GM23338 (cell line): ENCODE data around the gene PARVA. TPM values are rescaled to one million over a fixed set of nuclear protein-coding genes. Genes with fewer than 3 reads are reported as not detected.

ENCODE experiments used
- ATAC-seq: fragments of 200-7000 bp; cut with Tn5 transposase; 3 replicates; pipeline ENCODE4 v1.9.1; 2020
- DNase-seq: peaks from one replicate; pipeline ENCODE4 v3.0.0-alpha.2; 2015; ENCODE audit warnings: low spot score
- H2AFZ ChIP-seq: fragments of 200-600 bp; sonication (generic); 2 replicates; pipeline ENCODE4 v1.8.0; 2016; ENCODE audit warnings: antibody characterized with exemption, mild to moderate bottlenecking, moderate library complexity
- H3F3A ChIP-seq: fragments of 200-600 bp; sonication (generic); replicated peaks from 2 replicates; pipeline ENCODE4 v1.8.0; 2017; ENCODE audit warnings: antibody characterized with exemption, mixed run types, low read depth
- H3K27ac ChIP-seq: fragments of 200-600 bp; sonication (generic); 2 replicates; pipeline ENCODE4 v1.6.1; 2016; ENCODE audit warnings: low read depth
- H3K27me3 ChIP-seq: fragments of 200-600 bp; sonication (generic); 2 replicates; pipeline ENCODE4 v1.8.0; 2016; ENCODE audit warnings: mild to moderate bottlenecking, mixed run types, moderate library complexity; ENCODE audit not compliant: insufficient read depth
- H3K36me3 ChIP-seq: fragments of 200-600 bp; sonication (generic); 2 replicates; pipeline ENCODE4 v1.8.0; 2016; ENCODE audit warnings: mild to moderate bottlenecking; ENCODE audit not compliant: insufficient read depth
- H3K4me1 ChIP-seq: fragments of 200-600 bp; sonication (generic); 2 replicates; pipeline ENCODE4 v1.8.0; 2016; ENCODE audit warnings: mild to moderate bottlenecking, moderate library complexity; ENCODE audit not compliant: insufficient read depth
- H3K4me2 ChIP-seq: fragments of 200-600 bp; sonication (generic); 2 replicates; pipeline ENCODE4 v1.7.1; 2017; ENCODE audit warnings: mixed run types
- H3K4me3 ChIP-seq: fragments of 200-600 bp; sonication (generic); 2 replicates; pipeline ENCODE4 v1.6.1; 2016; ENCODE audit warnings: mixed run types
- H3K79me2 ChIP-seq: fragments of 200-600 bp; sonication (generic); replicated peaks from 2 replicates; pipeline ENCODE4 v1.8.0; 2017; ENCODE audit warnings: mild to moderate bottlenecking; ENCODE audit not compliant: insufficient read depth
- H3K9me2 ChIP-seq: fragments of 200-600 bp; sonication (generic); 2 replicates; pipeline ENCODE4 v1.8.0; 2017; ENCODE audit not compliant: insufficient read depth
- H4K20me1 ChIP-seq: fragments of 200-600 bp; sonication (generic); replicated peaks from 2 replicates; pipeline ENCODE4 v1.8.0; 2017; ENCODE audit warnings: mild to moderate bottlenecking; ENCODE audit not compliant: insufficient read depth
- H3K27ac Mint-ChIP-seq: 2 replicates; pipeline ENCODE4 v1.8.0; 2020; ENCODE audit warnings: inconsistent platforms, mild to moderate bottlenecking, moderate library complexity, mixed read lengths
- H3K27me3 Mint-ChIP-seq: 3 replicates; pipeline ENCODE4 v1.8.0; 2022; ENCODE audit warnings: low read depth, mild to moderate bottlenecking, moderate library complexity, mixed read lengths, inconsistent platforms; ENCODE audit not compliant: insufficient read depth, poor library complexity
- H3K36me3 Mint-ChIP-seq: 3 replicates; pipeline ENCODE4 v1.8.0; 2021; ENCODE audit warnings: low read depth, mild to moderate bottlenecking, inconsistent platforms, moderate library complexity, mixed read lengths
- H3K4me1 Mint-ChIP-seq: 3 replicates; pipeline ENCODE4 v1.8.0; 2020; ENCODE audit warnings: mild to moderate bottlenecking, inconsistent platforms, mixed read lengths
- H3K4me3 Mint-ChIP-seq: 3 replicates; pipeline ENCODE4 v1.8.0; 2021; ENCODE audit warnings: moderate library complexity, mild to moderate bottlenecking, inconsistent platforms, mixed read lengths
- H3K9me3 Mint-ChIP-seq: 3 replicates; pipeline ENCODE4 v1.8.0; 2020; ENCODE audit warnings: moderate library complexity, mild to moderate bottlenecking, inconsistent platforms, mixed read lengths
- CREB1 ChIP-seq: fragments of 250-450 bp; sonication (Bioruptor Pico); IDR thresholded peaks from 2 replicates; pipeline ENCODE4 v1.5.0; 2020; ENCODE audit warnings: low read depth, mild to moderate bottlenecking, moderate library complexity
- CTCF ChIP-seq, 2 experiments: fragments of 200-600 bp in 1 of 2; sonication (generic) in 1 of 2; conservative IDR thresholded peaks; 2 replicates each; pipeline versions ENCODE4 v1.5.1 to v1.6.1; 2016 to 2017; ENCODE audit warnings: antibody characterized with exemption in 2 of 2, low read depth in 2 of 2, mild to moderate bottlenecking in 2 of 2, moderate library complexity in 1 of 2
- EZH2 ChIP-seq: fragments of 200-600 bp; sonication (generic); IDR thresholded peaks from one replicate; pipeline ENCODE4 v1.8.0; 2017; ENCODE audit warnings: antibody characterized with exemption, mild to moderate bottlenecking, low read depth; ENCODE audit not compliant: unreplicated experiment
- EZH2phosphoT487 ChIP-seq: fragments of 200-600 bp; sonication (generic); IDR thresholded peaks from one replicate; pipeline ENCODE4 v1.8.1; 2018; ENCODE audit warnings: antibody characterized with exemption; ENCODE audit not compliant: unreplicated experiment
- JUNB ChIP-seq: IDR thresholded peaks from one replicate; pipeline ENCODE4 v1.6.1; 2016; ENCODE audit warnings: antibody characterized with exemption; ENCODE audit not compliant: unreplicated experiment
- NANOG ChIP-seq: IDR thresholded peaks from 2 replicates; pipeline ENCODE4 v1.6.1; 2016; ENCODE audit warnings: antibody characterized with exemption, borderline replicate concordance
- POLR2AphosphoS5 ChIP-seq: IDR thresholded peaks from 2 replicates; pipeline ENCODE4 v1.6.1; 2016; ENCODE audit warnings: antibody characterized with exemption, low read depth
- REST ChIP-seq: IDR thresholded peaks from one replicate; pipeline ENCODE4 v1.6.1; 2018; ENCODE audit warnings: antibody characterized with exemption; ENCODE audit not compliant: unreplicated experiment
- STAT1 ChIP-seq: IDR thresholded peaks from one replicate; pipeline ENCODE4 v1.6.1; 2016; ENCODE audit warnings: antibody characterized with exemption; ENCODE audit not compliant: unreplicated experiment
- ZNF462 ChIP-seq: fragments of 250-450 bp; sonication (Bioruptor Pico); IDR thresholded peaks from 2 replicates; pipeline ENCODE4 v1.5.0; 2020; ENCODE audit warnings: mild to moderate bottlenecking, moderate library complexity
- polyA plus RNA-seq: library from polyadenylated mRNA; unstranded; fragments of >200 nt; fragmentation: Nextera tagmentation; extraction: Ambion mirVana; gene quantifications from 2 replicates; pipeline ENCODE4 v1.2.1, GENCODE V29; 2016
- total RNA-seq: library from RNA; depleted of rRNA; stranded (reverse); fragments of >200 nt; shearing (Covaris generic); gene quantifications from 2 replicates; pipeline ENCODE4 v1.2.3, GENCODE V29; 2014

PARVA gene
- total and polyA plus RNA-seq, 2 experiments from 2014 or later: 5.8 to 6.9 TPM

GRCh38 chr11:12397931-12398334 lies 20.6 kb downstream of the PARVA start:
- H3K79me2 ChIP-seq: no peaks in the 10 kb centered on the region; the same call in 1 of the 2 replicates

More at GRCh38 chr11:12397931-12398334, 20.6 kb downstream of the PARVA start:
- ATAC-seq (no peak), DNase-seq (no peak)
- Histone ChIP-seq H3K9me2 (no peaks in the 10 kb centered on the region), H3K4me3 (no peak overlapping the region), H3K4me1 (0 out of 2 replicates have a peak, but pooled peaks cover 10% of the 10 kb centered on the region), H3F3A (no peaks in the 10 kb centered on the region), H3K4me2 (no peak overlapping the region), H3K27me3 (no peaks in the 10 kb centered on the region), H2AFZ (no peak overlapping the region), H3K27ac (no peak overlapping the region), H4K20me1 (no peaks in the 10 kb centered on the region), H3K36me3 (peaks cover 11% of the 10 kb centered on the region)
- H3K27ac Mint-ChIP-seq: no peak overlapping the region
- peaks cover 2% of the 10 kb centered on the region for H3K27me3 Mint-ChIP-seq
- H3K9me3 Mint-ChIP-seq: peaks cover 31% of the 10 kb centered on the region
- TF ChIP-seq POLR2AphosphoS5 (no peak), EZH2 (no peak), EZH2phosphoT487 (no peak), ZNF462 (no peak), STAT1 (no peak), CTCF (conservative IDR thresholded peaks at IDR 0.05; ENCODE audit: low read depth in 2 of 2) (no peak), NANOG (no peak), REST (no peak), JUNB (no peak), CREB1 (CRISPR knock-in tag) (no peak)
- peaks cover 10% of the 10 kb centered on the region for H3K4me1 Mint-ChIP-seq
- no peak overlapping the region for H3K4me3 Mint-ChIP-seq
- peaks cover 32% of the 10 kb centered on the region for H3K36me3 Mint-ChIP-seq
